CD4-positive, CD25-positive, alpha-beta regulatory T cell (primary cell): ENCODE data around the gene CEACAM19. TPM values are rescaled to one million over a fixed set of nuclear protein-coding genes. Genes with fewer than 3 reads are reported as not detected.

Source experiments
- ATAC-seq, 2 donors: fragments of 150-1000 bp; cut with Tn5 transposase; one replicate each; pipeline ENCODE4 v1.10.0; 2021; ENCODE audit warnings: low read depth in 2 of 2, moderate number of reproducible peaks in 2 of 2, moderate library complexity in 1 of 2
- DNase-seq, 3 donors: peaks; one replicate each; pipeline versions ENCODE4 v3.0.0 to v3.0.0-alpha.2; 2012 to 2022; ENCODE audit warnings: mixed read lengths in 1 of 3
- H3K27ac ChIP-seq: one replicate; pipeline ENCODE4 v1.7.0; 2013; ENCODE audit warnings: mild to moderate bottlenecking, low read length; ENCODE audit not compliant: insufficient read depth, poor library complexity, severe bottlenecking
- H3K27me3 ChIP-seq: one replicate; pipeline ENCODE4 v1.7.0; 2013; ENCODE audit warnings: low read length; ENCODE audit not compliant: control insufficient read depth, insufficient read depth
- H3K36me3 ChIP-seq: one replicate; pipeline ENCODE4 v1.7.0; 2013; ENCODE audit warnings: mild to moderate bottlenecking, low read length, moderate library complexity; ENCODE audit not compliant: control insufficient read depth, insufficient read depth
- H3K4me1 ChIP-seq: 2 replicates; pipeline ENCODE4 v1.7.0; 2013; ENCODE audit warnings: mild to moderate bottlenecking, low read length; ENCODE audit not compliant: insufficient read depth, control insufficient read depth, poor library complexity, severe bottlenecking
- H3K4me3 ChIP-seq: one replicate; pipeline ENCODE4 v1.7.0; 2013; ENCODE audit warnings: low read depth, mild to moderate bottlenecking, low read length, moderate library complexity
- H3K9me3 ChIP-seq, 2 experiments: 1 replicate in 1 of 2; 2 replicates in 1 of 2; pipeline ENCODE4 v1.7.0; 2013; ENCODE audit warnings: low read length in 2 of 2, mild to moderate bottlenecking in 1 of 2, moderate library complexity in 1 of 2; ENCODE audit not compliant: control insufficient read depth in 2 of 2
- H3K27ac Mint-ChIP-seq, 3 donors: one replicate each; pipeline ENCODE4 v1.8.0; 2020 to 2022; ENCODE audit warnings: mild to moderate bottlenecking in 3 of 3, mixed read lengths in 3 of 3, moderate library complexity in 2 of 3
- H3K27me3 Mint-ChIP-seq: one replicate; pipeline ENCODE4 v1.8.0; 2022; ENCODE audit warnings: mild to moderate bottlenecking, mixed read lengths
- H3K36me3 Mint-ChIP-seq: one replicate; pipeline ENCODE4 v1.8.0; 2020; ENCODE audit warnings: mixed read lengths
- H3K4me1 Mint-ChIP-seq, 4 donors: one replicate each; pipeline ENCODE4 v1.8.0; 2020 to 2022; ENCODE audit warnings: mixed read lengths in 4 of 4, mild to moderate bottlenecking in 1 of 4
- H3K4me3 Mint-ChIP-seq, 4 donors: one replicate each; pipeline ENCODE4 v1.8.0; 2020 to 2022; ENCODE audit warnings: mild to moderate bottlenecking in 4 of 4, mixed read lengths in 4 of 4, moderate library complexity in 3 of 4
- H3K9me3 Mint-ChIP-seq, 7 donors: one replicate each; pipeline ENCODE4 v1.8.0; 2020 to 2022; ENCODE audit warnings: mixed read lengths in 7 of 7, mild to moderate bottlenecking in 3 of 7, moderate library complexity in 2 of 7
- polyA plus RNA-seq, 4 donors: library from polyadenylated mRNA; unstranded; fragments of 300-500 nt; fragmentation: Illumina TruSeq; gene quantifications; one replicate each; pipeline ENCODE4 v1.2.3, GENCODE V29; 2021
- total RNA-seq: library from RNA; stranded (reverse); gene quantifications from one replicate; pipeline ENCODE4 v1.2.3, GENCODE V29; 2022

The CEACAM19 gene
- total and polyA plus RNA-seq, 5 donors from 2014 or later, result not detected

DNA sequence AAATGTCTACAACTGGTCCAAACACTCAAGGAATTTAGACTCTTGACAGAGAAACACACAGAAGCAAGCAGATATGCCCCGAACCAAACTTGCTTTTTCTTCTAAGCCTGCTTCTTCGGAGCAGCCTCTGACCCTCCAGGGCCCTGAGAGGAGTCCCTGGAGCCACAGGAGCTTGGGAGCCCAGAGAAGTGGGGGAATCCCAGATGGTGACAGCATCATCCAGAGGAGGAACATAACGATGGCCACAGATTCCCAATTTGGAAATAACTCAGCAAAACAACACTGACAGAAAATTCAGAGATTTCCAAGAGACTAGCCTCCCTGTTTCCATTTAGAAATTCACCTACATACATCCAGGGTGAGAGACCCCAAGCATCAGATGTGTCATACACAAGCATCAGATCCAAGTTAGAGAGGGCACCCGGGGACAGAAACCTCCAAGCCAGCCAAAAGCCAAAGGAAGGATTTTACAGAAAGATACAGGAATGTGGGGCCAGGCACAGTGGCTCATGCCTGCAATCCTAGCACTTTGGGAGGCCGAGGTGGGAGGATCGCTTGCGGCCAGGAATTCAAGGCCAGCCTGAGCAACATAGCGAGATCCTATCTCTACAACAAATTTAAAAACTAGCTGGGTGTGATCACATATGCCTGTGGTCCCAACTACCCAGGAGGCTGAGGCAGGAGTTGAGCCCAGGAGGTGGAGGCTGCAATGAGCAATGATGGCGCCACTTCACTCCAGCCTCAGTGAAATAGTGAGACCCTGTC, 29.6 kb upstream of the CEACAM19 start:
- no peak overlapping the region for H3K27ac ChIP-seq
- no peak for DNase-seq
- Mint-ChIP-seq H3K4me1 (peaks cover 0 to 4% (median 0%) of the 10 kb centered on the region in 4 donors), H3K36me3 (no peaks in the 10 kb centered on the region), H3K4me3 (no peak overlapping the region), H3K27ac (peak overlapping the region in 1 of 3 donors; percentile 56), H3K9me3 (no peaks in the 10 kb centered on the region), H3K27me3 (peaks cover 30% of the 10 kb centered on the region)
- peaks cover 7% of the 10 kb centered on the region for H3K4me1 ChIP-seq
- H3K27me3 ChIP-seq, result peaks cover 5% of the 10 kb centered on the region
- no peak overlapping the region for H3K4me3 ChIP-seq
- no peak for ATAC-seq
- no peaks in the 10 kb centered on the region for H3K9me3 ChIP-seq
- no peaks in the 10 kb centered on the region for H3K36me3 ChIP-seq

- ATAC-seq (no peak), DNase-seq (no peak)
- H3K4me1 Mint-ChIP-seq, result peaks cover 0 to 4% (median 0%) of the 10 kb centered on the region in 4 donors
- peaks cover 30% of the 10 kb centered on the region for H3K27me3 Mint-ChIP-seq
- no peak overlapping the region for H3K4me3 Mint-ChIP-seq
- no peaks in the 10 kb centered on the region for H3K9me3 ChIP-seq
- H3K36me3 ChIP-seq, result no peaks in the 10 kb centered on the region
- H3K27me3 ChIP-seq, result peaks cover 5% of the 10 kb centered on the region
- no peak overlapping the region for H3K27ac ChIP-seq
- H3K27ac Mint-ChIP-seq, result no peak overlapping the region
- no peaks in the 10 kb centered on the region for H3K9me3 Mint-ChIP-seq
- peaks cover 7% of the 10 kb centered on the region for H3K4me1 ChIP-seq
- H3K36me3 Mint-ChIP-seq, result no peaks in the 10 kb centered on the region
- H3K4me3 ChIP-seq, result no peak overlapping the region
Measured at GRCh38 chr19:44642377-44642776, 28.9 kb upstream of the CEACAM19 start.

- H3K4me3 Mint-ChIP-seq, result peak within 1 kb of the TSS in 3 of 4 donors; percentile 38 to 44 (median 43)
- H3K27me3 Mint-ChIP-seq, result peaks cover 30% of the 10 kb centered on the region
- Histone ChIP-seq H3K4me1 (peaks cover 7% of the 10 kb centered on the region), H3K36me3 (no peaks in the 10 kb centered on the region), H3K9me3 (no peaks in the 10 kb centered on the region), H3K27me3 (peaks cover 5% of the 10 kb centered on the region), H3K4me3 (no peak within 1 kb of the TSS), H3K27ac (no peak within 1 kb of the TSS)
- H3K27ac Mint-ChIP-seq, result no peak within 1 kb of the TSS
- ATAC-seq (no peak), DNase-seq (peak in 1 of 3 donors; percentile 26)
- no peaks in the 10 kb centered on the region for H3K9me3 Mint-ChIP-seq
- no peaks in the 10 kb centered on the region for H3K36me3 Mint-ChIP-seq
- peaks cover 0 to 4% (median 0%) of the 10 kb centered on the region in 4 donors for H3K4me1 Mint-ChIP-seq
Measured at GRCh38 chr19:44643605-44644401, 27.5 kb upstream of the CEACAM19 start, which contains the start of gene PVR. Gene PVR (plus strand): TSS chr19:44643910. CDS start chr19:44644097, 187 bp downstream.

DNA sequence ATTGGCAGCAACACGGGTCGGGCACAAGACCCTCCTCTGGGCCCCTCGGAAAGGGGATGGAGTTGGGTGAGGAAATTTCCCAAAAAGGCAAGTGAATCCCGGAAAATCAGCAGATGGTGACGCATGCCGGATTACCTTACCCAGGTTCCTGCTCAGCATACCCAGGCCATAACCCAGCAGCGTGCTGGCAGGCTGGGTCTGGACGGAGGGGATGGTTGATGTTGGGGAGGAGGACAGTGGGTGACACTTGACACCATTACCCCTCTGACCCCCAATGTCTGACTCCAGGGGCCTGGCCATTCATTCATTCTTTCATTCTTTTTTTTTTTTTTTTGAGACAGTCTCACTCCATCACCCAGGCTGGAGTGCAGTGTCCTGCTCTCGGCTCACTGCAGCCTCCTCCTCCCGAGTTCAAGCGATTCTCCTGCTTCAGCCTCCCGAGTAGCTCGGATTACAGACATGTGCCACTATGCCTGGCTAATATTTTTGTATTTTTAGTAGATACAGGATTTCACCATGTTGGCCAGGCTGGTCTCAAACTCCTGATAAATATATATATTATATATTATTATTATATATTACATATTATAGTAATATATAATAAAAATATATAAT, 26.8 kb upstream of the CEACAM19 start:
- ATAC-seq (no peak), DNase-seq (no peak)
- peaks cover 5% of the 10 kb centered on the region for H3K27me3 ChIP-seq
- peaks cover 0 to 4% (median 0%) of the 10 kb centered on the region in 4 donors for H3K4me1 Mint-ChIP-seq
- H3K27me3 Mint-ChIP-seq, result peaks cover 27% of the 10 kb centered on the region
- H3K4me3 ChIP-seq, result no peak overlapping the region
- H3K36me3 ChIP-seq, result no peaks in the 10 kb centered on the region
- no peaks in the 10 kb centered on the region for H3K36me3 Mint-ChIP-seq
- peak overlapping the region in 3 of 4 donors; percentile 38 to 44 (median 43) for H3K4me3 Mint-ChIP-seq
- no peaks in the 10 kb centered on the region for H3K9me3 ChIP-seq
- H3K9me3 Mint-ChIP-seq, result no peaks in the 10 kb centered on the region
- no peak overlapping the region for H3K27ac Mint-ChIP-seq
- peaks cover 7% of the 10 kb centered on the region for H3K4me1 ChIP-seq
- H3K27ac ChIP-seq, result no peak overlapping the region

GRCh38 chr19:44645407-44646048, 25.8 kb upstream of the CEACAM19 start:
- Mint-ChIP-seq H3K27ac (no peak overlapping the region), H3K36me3 (no peaks in the 10 kb centered on the region), H3K4me3 (no peak overlapping the region), H3K4me1 (peaks cover 0 to 4% (median 0%) of the 10 kb centered on the region in 4 donors), H3K9me3 (no peaks in the 10 kb centered on the region), H3K27me3 (peaks cover 26% of the 10 kb centered on the region)
- H3K4me1 ChIP-seq, result peaks cover 7% of the 10 kb centered on the region
- ATAC-seq (no peak), DNase-seq (no peak)
- H3K36me3 ChIP-seq, result no peaks in the 10 kb centered on the region
- peaks cover 5% of the 10 kb centered on the region for H3K27me3 ChIP-seq
- no peaks in the 10 kb centered on the region for H3K9me3 ChIP-seq
- H3K4me3 ChIP-seq, result no peak overlapping the region
- H3K27ac ChIP-seq, result no peak overlapping the region

DNA sequence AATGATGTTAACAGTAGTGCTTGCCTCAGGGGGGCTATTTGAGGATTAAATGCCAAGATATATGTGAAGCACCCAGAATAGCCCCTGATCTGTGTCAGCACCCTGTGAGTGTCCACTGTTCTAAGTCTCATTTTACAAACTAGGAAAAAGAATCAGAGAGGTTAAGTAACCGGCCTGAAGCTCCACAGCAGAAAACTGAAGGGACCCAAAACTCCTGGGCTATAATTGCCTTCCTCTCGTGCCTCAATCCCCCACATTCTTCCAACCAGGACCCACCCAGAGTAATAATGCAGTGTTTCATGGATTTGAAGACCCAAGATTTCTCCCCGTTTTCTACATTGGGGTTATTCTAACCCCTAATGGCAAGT, 25.2 kb upstream of the CEACAM19 start:
- no peaks in the 10 kb centered on the region for H3K9me3 ChIP-seq
- H3K9me3 Mint-ChIP-seq, result no peaks in the 10 kb centered on the region
- H3K4me3 Mint-ChIP-seq, result no peak overlapping the region
- peaks cover 7% of the 10 kb centered on the region for H3K4me1 ChIP-seq
- peaks cover 26% of the 10 kb centered on the region for H3K27me3 Mint-ChIP-seq
- no peak overlapping the region for H3K27ac Mint-ChIP-seq
- no peak for ATAC-seq
- no peak overlapping the region for H3K4me3 ChIP-seq
- no peak for DNase-seq
- H3K4me1 Mint-ChIP-seq, result peaks cover 0 to 4% (median 0%) of the 10 kb centered on the region in 4 donors
- H3K27me3 ChIP-seq, result peaks cover 5% of the 10 kb centered on the region
- no peaks in the 10 kb centered on the region for H3K36me3 Mint-ChIP-seq
- no peaks in the 10 kb centered on the region for H3K36me3 ChIP-seq
- no peak overlapping the region for H3K27ac ChIP-seq

- H3K9me3 ChIP-seq, result no peaks in the 10 kb centered on the region
- no peak for DNase-seq
- no peaks in the 10 kb centered on the region for H3K36me3 Mint-ChIP-seq
- H3K4me1 Mint-ChIP-seq, result peaks cover 0 to 4% (median 0%) of the 10 kb centered on the region in 4 donors
- no peaks in the 10 kb centered on the region for H3K9me3 Mint-ChIP-seq
- H3K27ac Mint-ChIP-seq, result no peak overlapping the region
- no peak overlapping the region for H3K4me3 ChIP-seq
- no peak overlapping the region for H3K27ac ChIP-seq
- H3K27me3 Mint-ChIP-seq, result peaks cover 17% of the 10 kb centered on the region
- H3K36me3 ChIP-seq, result no peaks in the 10 kb centered on the region
- no peak for ATAC-seq
- peaks cover 7% of the 10 kb centered on the region for H3K4me1 ChIP-seq
- H3K4me3 Mint-ChIP-seq, result no peak overlapping the region
- peaks cover 5% of the 10 kb centered on the region for H3K27me3 ChIP-seq
Measured at GRCh38 chr19:44647144-44647543, 24.1 kb upstream of the CEACAM19 start.
